ENCODE data around the gene NUP210. TPM values are rescaled to one million over a fixed set of nuclear protein-coding genes. Genes with fewer than 3 reads are reported as not detected.
A peak's percentile ranks its signal among the peaks of the same experiment; 100 is the strongest.

Gene NUP210
- total RNA-seq, 1 experiment from 2014 or later: 64.0 TPM

DNA sequence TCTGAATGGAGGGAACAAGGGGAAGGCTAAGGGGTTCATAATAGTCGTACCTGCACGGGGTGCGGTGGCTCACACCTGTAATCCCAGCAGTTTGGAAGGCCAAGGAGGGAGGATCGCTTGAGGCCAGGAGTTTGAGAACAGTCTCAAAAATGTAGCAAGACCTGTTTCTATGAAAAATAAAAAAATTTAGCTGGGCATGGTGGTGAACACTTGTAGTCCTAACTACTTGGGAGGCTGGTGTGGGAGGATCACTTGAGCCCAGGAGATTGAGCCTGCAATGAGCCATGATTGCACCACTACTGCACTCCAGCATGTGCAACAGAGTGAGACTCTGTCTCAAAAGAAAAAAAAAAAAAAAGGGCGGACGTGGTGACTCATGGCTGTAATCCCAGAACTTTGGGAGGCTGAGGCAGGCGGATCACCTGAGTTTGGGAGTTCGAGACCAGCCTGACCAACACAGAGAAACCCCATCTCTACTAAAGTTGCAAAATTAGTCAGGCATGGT is 42.1 kb upstream of the NUP210 start:
- TF ChIP-seq EZH2 (IDR thresholded peaks at IDR 0.05; ENCODE audit: low read length, unreplicated experiment): no peak
- TF ChIP-seq EZH2phosphoT487 (IDR thresholded peaks at IDR 0.05; ENCODE audit: borderline replicate concordance, low read length): no peak
- TF ChIP-seq, protein P1, sequence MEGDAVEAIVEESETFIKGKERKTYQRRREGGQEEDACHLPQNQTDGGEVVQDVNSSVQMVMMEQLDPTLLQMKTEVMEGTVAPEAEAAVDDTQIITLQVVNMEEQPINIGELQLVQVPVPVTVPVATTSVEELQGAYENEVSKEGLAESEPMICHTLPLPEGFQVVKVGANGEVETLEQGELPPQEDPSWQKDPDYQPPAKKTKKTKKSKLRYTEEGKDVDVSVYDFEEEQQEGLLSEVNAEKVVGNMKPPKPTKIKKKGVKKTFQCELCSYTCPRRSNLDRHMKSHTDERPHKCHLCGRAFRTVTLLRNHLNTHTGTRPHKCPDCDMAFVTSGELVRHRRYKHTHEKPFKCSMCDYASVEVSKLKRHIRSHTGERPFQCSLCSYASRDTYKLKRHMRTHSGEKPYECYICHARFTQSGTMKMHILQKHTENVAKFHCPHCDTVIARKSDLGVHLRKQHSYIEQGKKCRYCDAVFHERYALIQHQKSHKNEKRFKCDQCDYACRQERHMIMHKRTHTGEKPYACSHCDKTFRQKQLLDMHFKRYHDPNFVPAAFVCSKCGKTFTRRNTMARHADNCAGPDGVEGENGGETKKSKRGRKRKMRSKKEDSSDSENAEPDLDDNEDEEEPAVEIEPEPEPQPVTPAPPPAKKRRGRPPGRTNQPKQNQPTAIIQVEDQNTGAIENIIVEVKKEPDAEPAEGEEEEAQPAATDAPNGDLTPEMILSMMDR (conservative IDR thresholded peaks at IDR 0.05; ENCODE audit: low read depth, low read length): no peak
- no peaks in the 10 kb centered on the region for H3K36me3 ChIP-seq (ENCODE audit: low read depth, low read length)
- no peaks in the 10 kb centered on the region for H3K9me3 ChIP-seq (ENCODE audit: low read length)
- no peak for DNase-seq
- H3K79me2 ChIP-seq (ENCODE audit: low read length): no peaks in the 10 kb centered on the region
- H3K27ac ChIP-seq (ENCODE audit: low read length): no peak overlapping the region
- no peak overlapping the region for H3K9ac ChIP-seq (ENCODE audit: low read length)
- BruUV-seq (replicated peaks): no TSS peak
- no peaks in the 10 kb centered on the region for H3K9me2 ChIP-seq (replicated peaks; ENCODE audit: low read length)
- intact Hi-C loops (cut with micrococcal nuclease): no loop called here
- ChIA-PET CTCF (interaction anchor here (0.6 to 0.9 kb wide), 2 partner anchors 34 to 178 kb away, joined by 3 to 4 read pairs; no protein-coding TSS in a partner anchor), POLR2A (ENCODE audit: unreplicated experiment) (no interaction called here)
- no peak for ATAC-seq
- H2AFZ ChIP-seq (ENCODE audit: low read length): no peak overlapping the region
- H3K4me1 ChIP-seq (ENCODE audit: insufficient read depth, low read length): no peaks in the 10 kb centered on the region
- no peaks in the 10 kb centered on the region for H4K20me1 ChIP-seq (ENCODE audit: low read length)
- no peak overlapping the region for H3K4me3 ChIP-seq (ENCODE audit: low read length)
- H3K4me2 ChIP-seq (ENCODE audit: low read length): no peak overlapping the region
- no peaks in the 10 kb centered on the region for H3K27me3 ChIP-seq (ENCODE audit: low read length)
- no peaks in the 10 kb centered on the region for H3F3A ChIP-seq (ENCODE audit: low read length, unreplicated experiment)

DNA sequence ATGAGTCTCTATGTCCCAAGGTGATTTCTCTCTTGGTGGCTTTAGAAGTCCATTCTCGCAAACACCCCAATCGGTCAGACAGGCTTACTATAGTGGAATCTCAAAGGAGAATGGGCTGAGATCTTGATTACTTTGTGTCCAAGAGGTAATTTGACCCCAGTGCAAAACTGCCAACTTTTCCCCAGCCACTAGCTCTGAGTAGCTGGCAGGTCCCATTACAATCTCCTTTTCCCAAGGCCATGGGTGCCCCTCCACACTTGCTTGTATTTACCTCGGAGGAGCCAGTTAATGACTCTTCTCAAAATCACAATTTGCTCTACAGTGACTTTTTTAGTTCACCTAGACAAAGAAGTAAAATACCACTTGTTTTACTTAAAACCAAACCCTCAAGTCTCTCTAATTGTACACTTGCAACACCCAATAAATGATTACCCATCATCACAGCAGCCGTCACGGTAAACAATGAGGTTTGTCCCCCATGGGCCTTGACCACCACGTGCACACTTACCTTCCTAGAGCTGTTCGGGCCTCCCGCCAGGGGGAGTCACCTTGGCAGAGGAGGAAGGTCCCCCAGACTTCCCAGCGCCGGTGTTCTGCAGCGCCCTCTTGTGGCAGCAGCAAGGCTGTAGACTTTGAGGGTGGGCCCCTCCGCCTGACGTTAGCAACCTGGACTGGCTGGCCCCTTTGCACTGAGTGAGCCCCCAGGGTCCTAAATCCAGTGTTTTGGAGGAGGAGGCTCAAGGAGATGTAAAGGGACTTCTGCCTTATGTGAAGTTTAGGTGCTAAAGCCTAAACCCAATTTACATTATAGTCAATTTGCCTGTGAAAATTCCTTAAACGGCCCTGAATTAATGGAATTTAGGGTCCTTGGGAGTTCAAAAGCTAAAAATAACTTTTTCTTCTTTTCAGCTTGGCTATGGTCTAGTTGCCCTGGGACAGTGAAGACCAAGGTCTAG is 41.3 kb upstream of the NUP210 start:
- ChIA-PET POLR2A (ENCODE audit: unreplicated experiment) (no interaction called here), CTCF (interaction anchor here (0.6 to 0.9 kb wide), 2 partner anchors 35 to 178 kb away, joined by 3 to 4 read pairs; no protein-coding TSS in a partner anchor)
- DNase-seq (peak; percentile 87), ATAC-seq (peak; percentile 89)
- Histone ChIP-seq H3K79me2 (ENCODE audit: low read length) (no peaks in the 10 kb centered on the region), H3K4me1 (ENCODE audit: insufficient read depth, low read length) (no peaks in the 10 kb centered on the region), H3K4me3 (ENCODE audit: low read length) (no peak overlapping the region), H2AFZ (ENCODE audit: low read length) (0 out of 2 replicates have a peak overlapping the region, but pooled peaks have one; percentile 25), H3K27me3 (ENCODE audit: low read length) (no peaks in the 10 kb centered on the region), H3K9me2 (replicated peaks; ENCODE audit: low read length) (no peaks in the 10 kb centered on the region), H3K9ac (ENCODE audit: low read length) (no peak overlapping the region), H3K4me2 (ENCODE audit: low read length) (no peak overlapping the region), H3K36me3 (ENCODE audit: low read depth, low read length) (no peaks in the 10 kb centered on the region), H3F3A (ENCODE audit: low read length, unreplicated experiment) (no peaks in the 10 kb centered on the region), H4K20me1 (ENCODE audit: low read length) (no peaks in the 10 kb centered on the region), H3K9me3 (ENCODE audit: low read length) (no peaks in the 10 kb centered on the region), H3K27ac (ENCODE audit: low read length) (no peak overlapping the region)
- intact Hi-C loops (cut with micrococcal nuclease): no loop called here
- no TSS peak for BruUV-seq (replicated peaks)
- TF ChIP-seq, protein P1 (conservative IDR thresholded peaks at IDR 0.05; ENCODE audit: low read depth, low read length): peak; percentile 99
- TF ChIP-seq EZH2 (IDR thresholded peaks at IDR 0.05; ENCODE audit: low read length, unreplicated experiment) (no peak), EZH2phosphoT487 (IDR thresholded peaks at IDR 0.05; ENCODE audit: borderline replicate concordance, low read length) (no peak)

DNA sequence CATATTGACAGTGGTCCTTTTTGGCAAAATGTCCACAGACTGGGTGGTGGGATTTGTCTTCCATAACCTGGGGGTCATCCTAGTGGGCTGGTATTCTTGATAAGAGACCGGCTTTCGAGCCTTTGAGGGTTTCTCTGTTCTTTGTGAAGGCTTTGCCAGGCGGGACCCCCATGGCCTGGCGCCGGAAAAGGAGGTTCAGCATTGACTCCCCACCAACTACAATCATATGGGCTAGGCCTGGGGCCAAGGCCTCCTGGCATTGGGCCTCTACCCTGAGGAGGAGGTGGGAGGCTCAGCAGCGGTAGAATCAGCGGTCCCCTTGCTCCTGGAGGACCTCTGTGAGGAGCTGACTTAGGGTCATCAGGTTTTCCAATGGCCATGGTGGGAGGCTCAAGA is 40.2 kb upstream of the NUP210 start:
- H3K4me3 ChIP-seq (ENCODE audit: low read length): no peak overlapping the region
- POLR2A ChIA-PET (ENCODE audit: unreplicated experiment): no interaction called here
- no peak overlapping the region for H3K9ac ChIP-seq (ENCODE audit: low read length)
- no peaks in the 10 kb centered on the region for H3K9me2 ChIP-seq (replicated peaks; ENCODE audit: low read length)
- no peaks in the 10 kb centered on the region for H3K27me3 ChIP-seq (ENCODE audit: low read length)
- no peak overlapping the region for H3K4me2 ChIP-seq (ENCODE audit: low read length)
- no peaks in the 10 kb centered on the region for H3K9me3 ChIP-seq (ENCODE audit: low read length)
- ATAC-seq (no peak), DNase-seq (no peak)
- TF ChIP-seq EZH2phosphoT487 (IDR thresholded peaks at IDR 0.05; ENCODE audit: borderline replicate concordance, low read length): no peak
- TF ChIP-seq EZH2 (IDR thresholded peaks at IDR 0.05; ENCODE audit: low read length, unreplicated experiment): no peak
- TF ChIP-seq, protein P1 (conservative IDR thresholded peaks at IDR 0.05; ENCODE audit: low read depth, low read length): no peak
- H4K20me1 ChIP-seq (ENCODE audit: low read length): no peaks in the 10 kb centered on the region
- BruUV-seq (replicated peaks): no TSS peak
- no peaks in the 10 kb centered on the region for H3K36me3 ChIP-seq (ENCODE audit: low read depth, low read length)
- intact Hi-C loops (cut with micrococcal nuclease): no loop called here
- CTCF ChIA-PET: no interaction called here
- no peak overlapping the region for H2AFZ ChIP-seq (ENCODE audit: low read length)
- no peak overlapping the region for H3K27ac ChIP-seq (ENCODE audit: low read length)
- no peaks in the 10 kb centered on the region for H3K79me2 ChIP-seq (ENCODE audit: low read length)
- H3F3A ChIP-seq (ENCODE audit: low read length, unreplicated experiment): no peaks in the 10 kb centered on the region
- no peaks in the 10 kb centered on the region for H3K4me1 ChIP-seq (ENCODE audit: insufficient read depth, low read length)
